Endothelial cell of umbilical vein (primary cell): ENCODE measurements around the gene APOF. TPM values are rescaled to one million over a fixed set of nuclear protein-coding genes. Genes with fewer than 3 reads are reported as not detected.

Source experiments
- BruUV-seq: library from RNA; stranded (reverse); fragments of 400-500 nt; replicated peaks from 2 replicates; lab custom pipeline; 2021; lab: Mats Ljungman, UMichigan
- CTCF ChIA-PET: fragments of 300-600, 350-600 bp; sonication (Branson Sonifier 250); formaldehyde crosslinking; loops from one replicate; lab custom pipeline; 2021; ENCODE audit warnings: antibody characterized with exemption, inconsistent platforms; lab: Charles Lee
- POLR2A ChIA-PET: fragments of 300-600, 350-600 bp; sonication (Branson Sonifier 250); formaldehyde crosslinking; loops from one replicate; lab custom pipeline; 2021; ENCODE audit warnings: antibody characterized with exemption, inconsistent platforms; lab: Charles Lee
- DNase-seq: peaks from one replicate; pipeline ENCODE4 v3.0.0-alpha.2; 2011; ENCODE audit warnings: low read depth, low spot score
- FAIRE-seq: peaks from 2 replicates; lab custom pipeline; 2011; peaks lifted over from hg19 to GRCh38; lab: Jason Lieb, UNC
- H2AFZ ChIP-seq: 2 replicates; pipeline ENCODE4 v1.6.0; 2012; ENCODE audit warnings: low read depth, low read length, control low read depth, inconsistent platforms
- H3K27ac ChIP-seq: 2 replicates; pipeline ENCODE4 v1.5.1; 2011; ENCODE audit warnings: low read depth, mild to moderate bottlenecking, control low read depth, low read length, moderate library complexity; ENCODE audit not compliant: insufficient read depth
- H3K27me3 ChIP-seq, 2 experiments: 2 replicates each; pipeline versions ENCODE4 v1.6.0 to v1.6.1; 2011; ENCODE audit warnings: low read length in 2 of 2, mixed read lengths in 1 of 2; ENCODE audit not compliant: control insufficient read depth in 2 of 2, insufficient read depth in 2 of 2
- H3K36me3 ChIP-seq, 2 experiments: 2 replicates in 1 of 2; 3 replicates in 1 of 2; pipeline ENCODE4 v1.5.1; 2011; ENCODE audit warnings: low read length in 2 of 2, mild to moderate bottlenecking in 1 of 2, moderate library complexity in 1 of 2; ENCODE audit not compliant: control insufficient read depth in 2 of 2, insufficient read depth in 2 of 2; ENCODE audit errors: extremely low read depth in 1 of 2
- H3K4me1 ChIP-seq: 3 replicates; pipeline ENCODE4 v1.5.1; 2011; ENCODE audit warnings: mild to moderate bottlenecking, low read length; ENCODE audit not compliant: control insufficient read depth, insufficient read depth; ENCODE audit errors: extremely low read depth
- H3K4me2 ChIP-seq: 2 replicates; pipeline ENCODE4 v1.6.1; 2011; ENCODE audit warnings: low read length, control low read depth, mixed read lengths; ENCODE audit not compliant: insufficient read depth
- H3K4me3 ChIP-seq, 3 experiments: fragments of 200-600 bp in 1 of 3; sonication (generic), shearing (Covaris generic) in 1 of 3; replicated peaks in 1 of 3; 2 replicates each; pipeline ENCODE4 v1.5.1; 2011 to 2016; ENCODE audit warnings: control low read depth in 3 of 3, low read length in 3 of 3, mild to moderate bottlenecking in 2 of 3, inconsistent platforms in 1 of 3, low read depth in 1 of 3, moderate library complexity in 1 of 3; ENCODE audit not compliant: insufficient read depth in 1 of 3
- H3K79me2 ChIP-seq: 2 replicates; pipeline ENCODE4 v1.6.0; 2012; ENCODE audit warnings: low read length, inconsistent platforms; ENCODE audit not compliant: control insufficient read depth, insufficient read depth
- H3K9ac ChIP-seq: replicated peaks from 2 replicates; pipeline ENCODE3; 2011; ENCODE audit warnings: low read length, control low read depth; ENCODE audit not compliant: insufficient read depth; ENCODE audit errors: extremely low read depth
- H3K9me1 ChIP-seq: replicated peaks from 3 replicates; pipeline ENCODE4 v1.6.0; 2011; ENCODE audit warnings: mild to moderate bottlenecking, low read length; ENCODE audit not compliant: control insufficient read depth, insufficient read depth; ENCODE audit errors: extremely low read depth
- H3K9me3 ChIP-seq: replicated peaks from 2 replicates; pipeline ENCODE4 v1.5.1; 2012; ENCODE audit warnings: low read length, inconsistent platforms; ENCODE audit not compliant: control insufficient read depth, insufficient read depth
- H4K20me1 ChIP-seq: replicated peaks from 2 replicates; pipeline ENCODE3; 2011; ENCODE audit warnings: mild to moderate bottlenecking, low read length; ENCODE audit not compliant: control insufficient read depth, insufficient read depth; ENCODE audit errors: extremely low read depth
- CTCF ChIP-seq, 2 donors: IDR thresholded peaks; 1 replicate in 1 of 2; 2 replicates in 1 of 2; pipeline ENCODE4 v1.5.1; 2011; ENCODE audit warnings: low read length in 2 of 2, mild to moderate bottlenecking in 2 of 2, moderate library complexity in 2 of 2, control low read depth in 1 of 2, inconsistent platforms in 1 of 2, low read depth in 1 of 2; ENCODE audit not compliant: insufficient read depth in 1 of 2; ENCODE audit errors: extremely low read depth in 1 of 2
- EZH2 ChIP-seq: IDR thresholded peaks from 2 replicates; pipeline ENCODE4 v1.6.1; 2012; ENCODE audit warnings: borderline replicate concordance, low read depth, mild to moderate bottlenecking, moderate library complexity, low read length, inconsistent platforms; ENCODE audit not compliant: severe bottlenecking
- FOS ChIP-seq: IDR thresholded peaks from 2 replicates; pipeline ENCODE4 v1.6.1; 2011; ENCODE audit warnings: mild to moderate bottlenecking, low read length, moderate library complexity, borderline replicate concordance; ENCODE audit not compliant: insufficient read depth
- GATA2 ChIP-seq: IDR thresholded peaks from 2 replicates; pipeline ENCODE4 v1.7.0; 2011; ENCODE audit warnings: low read depth, mild to moderate bottlenecking, moderate library complexity, mixed read lengths, low read length; ENCODE audit not compliant: insufficient read length, insufficient read depth
- JUN ChIP-seq: IDR thresholded peaks from 2 replicates; pipeline ENCODE4 v1.6.1; 2011; ENCODE audit warnings: borderline replicate concordance, low read depth; ENCODE audit not compliant: insufficient read length, insufficient read depth
- MAX ChIP-seq: IDR thresholded peaks from 2 replicates; pipeline ENCODE4 v1.6.1; 2011; ENCODE audit not compliant: insufficient read depth, insufficient read length
- MYC ChIP-seq: IDR thresholded peaks from one replicate; pipeline ENCODE4 v1.6.1; 2011; ENCODE audit warnings: mild to moderate bottlenecking, low read depth, low read length
- POLR2A ChIP-seq: IDR thresholded peaks from 2 replicates; pipeline ENCODE4 v1.6.1; 2012; ENCODE audit warnings: low read depth, mild to moderate bottlenecking, control low read depth, low read length
- dilution Hi-C: fragments of 300-500 bp; cut with MboI; formaldehyde crosslinking; loops from one replicate; pipeline ENCODE4 v1.15.0; 2019; ENCODE audit warnings: low sequenced_read_pairs; ENCODE audit not compliant: extremely low pct_ligation_motif_present
- intact Hi-C: fragments of 100-400 bp; cut with micrococcal nuclease; formaldehyde crosslinking; loops from one replicate; pipeline ENCODE4 v1.10.0; 2022
- polyA plus RNA-seq, 4 experiments: library from polyadenylated mRNA; depleted of rRNA in 3 of 4; stranded (reverse) in 3 of 4; unstranded in 1 of 4; fragments of >200 nt; gene quantifications; 2 replicates each; pipeline versions ENCODE4 v1.2.1 to v1.2.3, GENCODE V29; 2011 to 2012; ENCODE audit warnings: missing spikeins in 1 of 4
- total RNA-seq: library from RNA; stranded (reverse); gene quantifications from 2 replicates; pipeline ENCODE4 v1.2.3, GENCODE V29; 2021

Gene APOF
- total and polyA plus RNA-seq, 2 donors (not counting 3 experiments of a cell fraction or from before 2014, with no cell fraction given), result not detected

- H3K36me3 ChIP-seq, result no peaks in the 10 kb centered on the region
- no peak for DNase-seq
- H4K20me1 ChIP-seq, result no peaks in the 10 kb centered on the region
- H3K9me1 ChIP-seq, result no peaks in the 10 kb centered on the region
- H3K9ac ChIP-seq, result no peak overlapping the region
- TF ChIP-seq GATA2 (no peak), MYC (no peak), MAX (no peak), POLR2A (no peak), FOS (no peak), EZH2 (no peak), CTCF (IDR thresholded peaks at IDR 0.05; ENCODE audit: extremely low read depth in 1 of 2, insufficient read depth in 1 of 2, low read depth in 1 of 2, low read length in 2 of 2) (no peak), JUN (no peak)
- no peak overlapping the region for H3K4me2 ChIP-seq
- intact Hi-C loops (no loop called here), dilution Hi-C loops (no loop called here)
- peaks cover 9% of the 10 kb centered on the region for H3K4me1 ChIP-seq
- no peaks in the 10 kb centered on the region for H3K9me3 ChIP-seq
- no peak overlapping the region for H2AFZ ChIP-seq
- H3K27me3 ChIP-seq, result no peaks in the 10 kb centered on the region
- POLR2A ChIA-PET, result no interaction called here
- CTCF ChIA-PET, result interaction anchor here (4.5 kb wide), 1 partner anchor 145 kb away, joined by 60 read pairs; no protein-coding TSS in a partner anchor
- BruUV-seq, result no TSS peak
- H3K4me3 ChIP-seq, result no peak overlapping the region
- no peak for FAIRE-seq
- H3K79me2 ChIP-seq, result peaks cover 13% of the 10 kb centered on the region
- no peak overlapping the region for H3K27ac ChIP-seq
Measured at GRCh38 chr12:56317675-56318074, 45.0 kb downstream of the APOF start.
